Occipital lobe (tissue), 2 donors: ENCODE data around the gene TNS3. TPM values are rescaled to one million over a fixed set of nuclear protein-coding genes. Genes with fewer than 3 reads are reported as not detected.

Source experiments
- DNase-seq: peaks from one replicate; lab custom pipeline; 2025; lab: John Stamatoyannopoulos, UW
- total RNA-seq: library from RNA; depleted of rRNA; stranded (reverse); fragments of >200 nt; gene quantifications from one replicate; pipeline ENCODE4 v1.2.3, GENCODE V29; 2014

TNS3 gene
- total RNA-seq, 1 donor from 2014 or later = 7.5 TPM

DNA sequence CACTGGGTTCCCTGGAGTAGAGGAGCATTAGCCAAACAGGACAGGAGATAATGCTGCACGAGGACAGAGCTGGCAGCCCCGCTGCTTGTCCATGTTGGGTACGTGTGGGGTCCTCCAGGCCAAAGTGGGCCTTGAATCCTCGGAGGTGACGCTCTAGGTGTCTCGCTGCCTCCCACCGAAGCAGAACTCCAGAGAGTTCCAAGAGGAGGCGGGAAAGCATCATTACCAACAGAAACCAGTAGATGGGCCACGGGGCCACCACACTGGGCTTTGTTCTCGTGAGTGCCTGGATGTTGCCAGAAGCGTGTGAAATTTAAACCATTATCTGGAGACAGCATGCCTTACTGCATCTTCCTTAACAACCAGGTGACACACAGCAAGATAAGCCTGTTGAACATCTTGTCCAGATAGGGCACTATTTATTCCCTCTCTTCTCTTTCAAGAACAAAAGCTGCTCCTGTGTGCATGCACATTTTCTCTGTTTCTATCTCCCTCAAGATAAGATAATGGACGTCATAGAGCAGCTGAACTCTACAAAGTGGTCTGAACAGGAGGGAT is 56.8 kb downstream of the TNS3 start:
- no peak for DNase-seq

DNA sequence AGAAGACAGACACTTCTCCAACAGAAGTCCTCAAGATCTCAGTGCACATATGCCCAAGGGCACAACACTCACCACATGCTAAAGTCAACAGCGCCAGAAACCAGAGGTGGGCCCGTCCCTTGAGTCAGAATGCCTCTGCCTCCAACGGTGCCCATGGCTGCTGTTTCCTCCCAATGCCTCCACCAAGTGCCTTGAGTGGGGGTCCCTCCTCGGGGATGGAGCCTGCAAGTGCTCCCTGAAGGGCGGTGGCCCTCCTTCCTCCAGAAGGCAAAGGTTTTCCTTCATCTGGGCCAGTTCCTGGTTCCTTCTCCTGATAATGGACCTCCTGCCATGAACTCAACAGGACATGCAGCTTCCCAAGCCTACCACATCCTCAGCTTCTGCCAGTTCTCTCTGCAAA is 58.5 kb downstream of the TNS3 start:
- DNase-seq = no peak

DNA sequence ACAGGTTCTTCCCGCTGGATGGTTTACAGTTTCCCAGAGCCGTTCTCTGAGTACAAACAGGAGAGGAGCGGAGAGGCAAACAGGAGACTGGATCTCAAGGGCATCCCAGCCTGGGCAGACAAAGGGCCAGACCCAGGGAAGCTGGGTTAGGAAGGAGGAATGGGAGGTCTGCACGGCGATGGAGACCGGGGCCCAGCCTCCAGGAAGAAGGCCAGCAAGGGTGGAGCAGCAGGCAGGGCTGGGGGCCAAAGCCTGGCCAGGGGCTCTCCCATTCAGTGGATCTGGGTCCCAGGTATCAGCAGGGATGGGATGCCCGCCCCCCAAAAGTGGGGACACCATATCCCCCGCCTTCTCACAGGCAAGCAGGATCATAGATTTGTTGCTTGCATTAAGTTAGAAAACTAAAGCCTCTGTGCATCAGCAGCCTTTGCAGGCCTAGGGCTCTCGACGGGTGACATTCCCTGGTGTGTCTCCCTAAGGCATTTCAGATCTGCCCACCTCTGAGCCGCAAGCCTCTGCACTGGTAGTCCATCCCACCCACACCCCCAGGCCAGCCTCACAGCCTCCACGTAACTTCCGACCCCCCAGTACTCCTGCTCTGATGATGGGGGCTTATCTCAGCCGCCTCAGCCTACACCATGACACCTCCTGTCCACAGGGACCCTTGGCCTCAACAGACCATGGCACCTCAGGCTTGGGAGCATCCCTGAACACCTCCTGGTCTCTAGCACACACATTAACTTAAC is 59.9 kb downstream of the TNS3 start:
- DNase-seq = no peak

GRCh38 chr7:47521011-47521795 is 60.7 kb downstream of the TNS3 start:
- no peak for DNase-seq

DNA sequence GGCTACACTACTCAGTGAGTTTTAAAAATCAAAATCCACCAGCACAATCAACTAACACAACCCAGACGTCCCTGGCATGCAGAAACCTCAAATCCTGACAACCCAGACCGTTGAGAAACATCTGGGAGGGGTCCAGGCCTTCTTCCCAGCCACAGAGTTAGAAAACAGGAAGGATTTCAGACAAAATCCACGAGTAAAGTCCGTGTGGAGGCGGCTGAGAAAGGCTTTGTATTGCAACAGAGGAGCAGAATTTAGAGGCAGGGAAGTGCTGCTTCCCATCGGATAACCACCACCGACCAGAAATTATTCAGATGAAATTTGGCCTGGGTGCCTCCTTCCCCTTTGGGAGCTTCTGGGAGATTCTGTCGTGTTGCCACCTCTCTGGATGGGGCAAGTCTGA is 61.5 kb downstream of the TNS3 start:
- DNase-seq = no peak

DNA sequence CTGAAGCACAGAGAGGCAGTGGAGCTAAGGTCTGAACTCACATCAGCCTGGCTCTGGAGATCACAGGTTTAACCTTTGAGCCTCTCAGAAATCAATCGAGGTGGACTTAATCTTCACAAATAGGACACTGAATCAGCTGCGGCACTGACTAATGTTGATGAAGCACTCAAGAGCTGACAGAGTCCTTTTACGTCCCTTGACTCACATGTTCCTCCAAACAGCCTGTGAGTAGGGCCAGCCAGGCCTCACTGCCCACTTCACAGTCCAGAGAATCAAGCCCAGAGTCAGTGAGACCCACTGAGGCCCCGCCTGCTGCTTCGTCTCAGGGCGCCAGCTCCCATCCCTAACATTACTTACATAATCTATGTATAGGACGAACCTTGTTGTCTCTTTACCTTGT is 63.1 kb downstream of the TNS3 start:
- DNase-seq = no peak

GRCh38 chr7:47517821-47518480 is 64.0 kb downstream of the TNS3 start:
- DNase-seq = no peak

- DNase-seq = no peak
These were observed 64.8 kb downstream of the TNS3 start for GRCh38 chr7:47516985-47517600.

DNA sequence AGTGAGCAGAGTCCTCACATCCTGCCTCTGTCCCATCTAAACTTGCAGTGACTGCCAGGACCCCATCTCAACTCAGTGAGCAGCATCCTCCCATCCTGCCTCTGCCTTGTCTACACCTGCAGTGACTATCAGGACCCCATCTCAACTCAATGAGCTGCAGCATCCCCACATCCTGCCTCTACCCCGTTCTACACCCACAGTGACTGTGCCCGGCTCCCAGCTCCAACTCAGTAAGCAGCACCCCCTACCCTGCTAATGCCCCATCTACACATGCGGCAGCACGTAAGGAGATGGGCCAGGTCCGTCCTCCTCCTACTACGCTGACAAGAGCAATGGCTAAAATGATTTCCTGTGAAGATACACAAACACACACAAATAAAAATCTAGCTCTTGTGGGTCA is 65.5 kb downstream of the TNS3 start:
- no peak for DNase-seq

DNA sequence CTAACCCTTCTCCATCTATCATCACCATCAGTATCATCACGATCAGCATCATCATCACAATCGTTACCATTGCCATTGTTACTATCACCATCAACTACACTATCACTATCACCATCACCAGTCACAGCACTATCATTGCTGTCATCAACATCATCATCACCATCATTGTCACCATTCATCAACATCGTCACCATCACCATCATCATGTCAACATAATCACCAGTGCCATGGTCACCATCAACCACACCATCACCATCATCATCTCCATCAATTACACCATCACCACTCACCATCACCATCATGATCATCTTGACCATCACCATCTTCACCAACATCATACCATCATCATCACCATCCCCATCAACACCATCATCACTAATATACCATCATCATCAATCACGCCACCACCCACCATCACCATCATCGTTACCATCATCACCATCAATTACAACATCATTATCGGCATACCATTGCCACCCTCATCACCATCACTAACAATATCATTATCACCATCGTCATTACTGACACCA is 66.5 kb downstream of the TNS3 start:
- no peak for DNase-seq

DNA sequence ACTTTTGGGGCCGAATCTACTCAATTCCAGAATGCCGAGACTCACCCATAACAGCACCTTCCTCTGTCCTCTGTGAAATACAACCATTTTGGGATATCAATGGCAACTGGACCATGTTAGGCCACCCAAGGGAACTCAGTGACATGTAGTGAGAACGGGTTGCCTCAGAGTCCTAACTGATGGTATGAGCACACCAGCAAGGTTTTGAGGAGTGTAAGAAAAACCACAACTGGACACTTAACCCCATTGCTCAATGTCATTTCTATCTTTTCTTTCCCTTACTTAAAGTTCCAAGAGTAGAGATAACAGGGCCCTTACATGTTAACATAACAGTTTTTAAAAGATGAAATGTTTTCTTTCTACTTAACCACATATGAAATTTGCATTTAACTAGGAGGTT is 67.1 kb downstream of the TNS3 start:
- no peak for DNase-seq

DNA sequence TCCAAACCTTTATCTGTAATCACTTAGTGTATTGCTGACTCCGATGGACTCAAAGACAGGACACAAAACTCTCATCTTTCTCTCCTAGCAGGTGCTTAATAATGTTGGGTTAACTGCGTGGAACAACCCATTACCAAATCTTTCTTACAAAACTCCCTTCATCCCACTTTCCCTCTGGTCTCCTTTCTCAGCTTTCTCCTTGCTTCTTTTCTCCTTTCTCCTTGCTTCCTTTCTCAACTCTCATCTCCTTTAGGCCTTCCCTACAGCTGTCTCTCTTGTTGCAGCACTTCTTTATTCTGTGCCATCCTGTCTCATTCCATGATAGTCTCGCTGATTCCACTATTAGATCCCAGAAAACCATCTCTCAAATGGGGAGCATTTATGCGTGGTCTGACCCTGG is 67.5 kb downstream of the TNS3 start:
- no peak for DNase-seq

GRCh38 chr7:47513741-47514241 is 68.1 kb downstream of the TNS3 start:
- no peak for DNase-seq

- DNase-seq = no peak
These were observed 69.3 kb downstream of the TNS3 start for GRCh38 chr7:47512481-47513176.

DNA sequence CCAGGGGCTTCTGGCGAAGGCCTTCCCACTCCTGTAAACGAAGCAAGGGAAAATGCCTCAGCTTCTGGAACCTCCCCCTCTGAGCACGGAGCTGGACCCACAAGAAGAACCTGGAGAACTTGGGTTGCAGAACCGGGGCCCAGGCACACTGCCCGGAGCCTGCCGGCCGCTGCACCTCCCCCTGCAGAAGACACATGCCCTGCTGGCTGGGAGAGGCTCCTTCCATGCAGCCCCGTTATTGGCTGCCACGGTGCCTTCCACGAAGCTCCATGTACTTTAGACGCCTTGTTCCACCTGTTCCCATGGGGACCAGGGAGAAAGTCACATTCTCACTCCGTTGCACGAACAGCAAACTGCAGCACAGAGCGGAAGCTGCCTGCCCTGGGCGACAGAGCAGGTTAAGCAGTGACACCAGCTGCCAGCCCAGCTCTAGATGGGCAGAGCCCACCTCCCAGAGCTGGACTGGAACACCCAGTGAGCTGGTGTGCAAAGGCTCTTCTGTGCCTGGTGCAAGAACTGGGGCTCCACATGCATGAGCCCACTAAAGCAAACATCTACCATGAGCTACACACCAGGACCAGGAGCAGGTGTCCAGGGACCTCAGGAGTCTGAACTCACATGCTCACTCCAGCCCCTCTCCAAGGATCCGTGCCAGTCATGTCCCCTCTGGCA is 70.1 kb downstream of the TNS3 start:
- DNase-seq = no peak

- no peak for DNase-seq
These were observed 71.1 kb downstream of the TNS3 start for GRCh38 chr7:47510786-47511185.

- DNase-seq = no peak
These were observed 71.7 kb downstream of the TNS3 start for GRCh38 chr7:47510192-47510591.

GRCh38 chr7:47509571-47509970 is 72.3 kb downstream of the TNS3 start:
- no peak for DNase-seq

GRCh38 chr7:47508389-47509380 is 73.2 kb downstream of the TNS3 start:
- no peak for DNase-seq
